Endothelial cell of umbilical vein (primary cell): ENCODE results near the gene ABCC1. TPM values are rescaled to one million over a fixed set of nuclear protein-coding genes. Genes with fewer than 3 reads are reported as not detected.

Source experiments
- BruUV-seq: library from RNA; stranded (reverse); fragments of 400-500 nt; replicated peaks from 2 replicates; lab custom pipeline; 2021; lab: Mats Ljungman, UMichigan
- CTCF ChIA-PET: fragments of 300-600, 350-600 bp; sonication (Branson Sonifier 250); formaldehyde crosslinking; loops from one replicate; lab custom pipeline; 2021; ENCODE audit warnings: antibody characterized with exemption, inconsistent platforms; lab: Charles Lee
- POLR2A ChIA-PET: fragments of 300-600, 350-600 bp; sonication (Branson Sonifier 250); formaldehyde crosslinking; loops from one replicate; lab custom pipeline; 2021; ENCODE audit warnings: antibody characterized with exemption, inconsistent platforms; lab: Charles Lee
- DNase-seq: peaks from one replicate; pipeline ENCODE4 v3.0.0-alpha.2; 2011; ENCODE audit warnings: low read depth, low spot score
- FAIRE-seq: peaks from 2 replicates; lab custom pipeline; 2011; peaks lifted over from hg19 to GRCh38; lab: Jason Lieb, UNC
- H2AFZ ChIP-seq: 2 replicates; pipeline ENCODE4 v1.6.0; 2012; ENCODE audit warnings: low read depth, low read length, control low read depth, inconsistent platforms
- H3K27ac ChIP-seq: 2 replicates; pipeline ENCODE4 v1.5.1; 2011; ENCODE audit warnings: low read depth, mild to moderate bottlenecking, control low read depth, low read length, moderate library complexity; ENCODE audit not compliant: insufficient read depth
- H3K27me3 ChIP-seq, 2 experiments: 2 replicates each; pipeline versions ENCODE4 v1.6.0 to v1.6.1; 2011; ENCODE audit warnings: low read length in 2 of 2, mixed read lengths in 1 of 2; ENCODE audit not compliant: control insufficient read depth in 2 of 2, insufficient read depth in 2 of 2
- H3K36me3 ChIP-seq, 2 experiments: 2 replicates in 1 of 2; 3 replicates in 1 of 2; pipeline ENCODE4 v1.5.1; 2011; ENCODE audit warnings: low read length in 2 of 2, mild to moderate bottlenecking in 1 of 2, moderate library complexity in 1 of 2; ENCODE audit not compliant: control insufficient read depth in 2 of 2, insufficient read depth in 2 of 2; ENCODE audit errors: extremely low read depth in 1 of 2
- H3K4me1 ChIP-seq: 3 replicates; pipeline ENCODE4 v1.5.1; 2011; ENCODE audit warnings: mild to moderate bottlenecking, low read length; ENCODE audit not compliant: control insufficient read depth, insufficient read depth; ENCODE audit errors: extremely low read depth
- H3K4me2 ChIP-seq: 2 replicates; pipeline ENCODE4 v1.6.1; 2011; ENCODE audit warnings: low read length, control low read depth, mixed read lengths; ENCODE audit not compliant: insufficient read depth
- H3K4me3 ChIP-seq, 3 experiments: fragments of 200-600 bp in 1 of 3; sonication (generic), shearing (Covaris generic) in 1 of 3; replicated peaks in 1 of 3; 2 replicates each; pipeline ENCODE4 v1.5.1; 2011 to 2016; ENCODE audit warnings: control low read depth in 3 of 3, low read length in 3 of 3, mild to moderate bottlenecking in 2 of 3, inconsistent platforms in 1 of 3, low read depth in 1 of 3, moderate library complexity in 1 of 3; ENCODE audit not compliant: insufficient read depth in 1 of 3
- H3K79me2 ChIP-seq: 2 replicates; pipeline ENCODE4 v1.6.0; 2012; ENCODE audit warnings: low read length, inconsistent platforms; ENCODE audit not compliant: control insufficient read depth, insufficient read depth
- H3K9ac ChIP-seq: replicated peaks from 2 replicates; pipeline ENCODE3; 2011; ENCODE audit warnings: low read length, control low read depth; ENCODE audit not compliant: insufficient read depth; ENCODE audit errors: extremely low read depth
- H3K9me1 ChIP-seq: replicated peaks from 3 replicates; pipeline ENCODE4 v1.6.0; 2011; ENCODE audit warnings: mild to moderate bottlenecking, low read length; ENCODE audit not compliant: control insufficient read depth, insufficient read depth; ENCODE audit errors: extremely low read depth
- H3K9me3 ChIP-seq: replicated peaks from 2 replicates; pipeline ENCODE4 v1.5.1; 2012; ENCODE audit warnings: low read length, inconsistent platforms; ENCODE audit not compliant: control insufficient read depth, insufficient read depth
- H4K20me1 ChIP-seq: replicated peaks from 2 replicates; pipeline ENCODE3; 2011; ENCODE audit warnings: mild to moderate bottlenecking, low read length; ENCODE audit not compliant: control insufficient read depth, insufficient read depth; ENCODE audit errors: extremely low read depth
- CTCF ChIP-seq, 2 donors: IDR thresholded peaks; 1 replicate in 1 of 2; 2 replicates in 1 of 2; pipeline ENCODE4 v1.5.1; 2011; ENCODE audit warnings: low read length in 2 of 2, mild to moderate bottlenecking in 2 of 2, moderate library complexity in 2 of 2, control low read depth in 1 of 2, inconsistent platforms in 1 of 2, low read depth in 1 of 2; ENCODE audit not compliant: insufficient read depth in 1 of 2; ENCODE audit errors: extremely low read depth in 1 of 2
- EZH2 ChIP-seq: IDR thresholded peaks from 2 replicates; pipeline ENCODE4 v1.6.1; 2012; ENCODE audit warnings: borderline replicate concordance, low read depth, mild to moderate bottlenecking, moderate library complexity, low read length, inconsistent platforms; ENCODE audit not compliant: severe bottlenecking
- FOS ChIP-seq: IDR thresholded peaks from 2 replicates; pipeline ENCODE4 v1.6.1; 2011; ENCODE audit warnings: mild to moderate bottlenecking, low read length, moderate library complexity, borderline replicate concordance; ENCODE audit not compliant: insufficient read depth
- GATA2 ChIP-seq: IDR thresholded peaks from 2 replicates; pipeline ENCODE4 v1.7.0; 2011; ENCODE audit warnings: low read depth, mild to moderate bottlenecking, moderate library complexity, mixed read lengths, low read length; ENCODE audit not compliant: insufficient read length, insufficient read depth
- JUN ChIP-seq: IDR thresholded peaks from 2 replicates; pipeline ENCODE4 v1.6.1; 2011; ENCODE audit warnings: borderline replicate concordance, low read depth; ENCODE audit not compliant: insufficient read length, insufficient read depth
- MYC ChIP-seq: IDR thresholded peaks from one replicate; pipeline ENCODE4 v1.6.1; 2011; ENCODE audit warnings: mild to moderate bottlenecking, low read depth, low read length
- POLR2A ChIP-seq: IDR thresholded peaks from 2 replicates; pipeline ENCODE4 v1.6.1; 2012; ENCODE audit warnings: low read depth, mild to moderate bottlenecking, control low read depth, low read length
- POLR2AphosphoS5 ChIP-seq: IDR thresholded peaks from 2 replicates; pipeline ENCODE4 v1.6.1; 2012; ENCODE audit warnings: low read depth, mild to moderate bottlenecking, control low read depth, low read length, moderate library complexity; ENCODE audit not compliant: insufficient read depth
- dilution Hi-C: fragments of 300-500 bp; cut with MboI; formaldehyde crosslinking; loops from one replicate; pipeline ENCODE4 v1.15.0; 2019; ENCODE audit warnings: low sequenced_read_pairs; ENCODE audit not compliant: extremely low pct_ligation_motif_present
- intact Hi-C: fragments of 100-400 bp; cut with micrococcal nuclease; formaldehyde crosslinking; loops from one replicate; pipeline ENCODE4 v1.10.0; 2022
- polyA plus RNA-seq, 4 experiments: library from polyadenylated mRNA; depleted of rRNA in 3 of 4; stranded (reverse) in 3 of 4; unstranded in 1 of 4; fragments of >200 nt; gene quantifications; 2 replicates each; pipeline versions ENCODE4 v1.2.1 to v1.2.3, GENCODE V29; 2011 to 2012; ENCODE audit warnings: missing spikeins in 1 of 4
- total RNA-seq: library from RNA; stranded (reverse); gene quantifications from 2 replicates; pipeline ENCODE4 v1.2.3, GENCODE V29; 2021
- TF ChIP-seq, protein P1 (sequence below): IDR thresholded peaks from 2 replicates; pipeline ENCODE4 v1.6.1; 2011; ENCODE audit not compliant: insufficient read depth, insufficient read length

ABCC1 gene
- total and polyA plus RNA-seq, 2 donors (not counting 3 experiments of a cell fraction or from before 2014, with no cell fraction given) = 46.1 to 89.2 TPM

- Histone ChIP-seq H3K79me2 (peaks cover 1% of the 10 kb centered on the region), H3K9me3 (no peaks in the 10 kb centered on the region), H3K4me1 (no peaks in the 10 kb centered on the region), H3K9ac (no peak overlapping the region), H3K9me1 (no peaks in the 10 kb centered on the region), H3K4me2 (no peak overlapping the region), H3K4me3 (no peak overlapping the region), H3K36me3 (peaks cover 8 to 35% of the 10 kb centered on the region in 2 experiments), H2AFZ (no peak overlapping the region), H3K27me3 (no peaks in the 10 kb centered on the region), H4K20me1 (peaks cover 2% of the 10 kb centered on the region), H3K27ac (no peak overlapping the region)
- ChIA-PET CTCF (interaction anchor here (2.4 kb wide), 1 partner anchor 185 kb away, joined by 11 read pairs; no protein-coding TSS in a partner anchor), POLR2A (no interaction called here)
- dilution Hi-C loops (no loop called here), intact Hi-C loops (no loop called here)
- BruUV-seq = no TSS peak
- DNase-seq = no peak
- no peak for FAIRE-seq
- TF ChIP-seq FOS (no peak), MYC (no peak), CTCF (IDR thresholded peaks at IDR 0.05; ENCODE audit: extremely low read depth in 1 of 2, insufficient read depth in 1 of 2, low read depth in 1 of 2, low read length in 2 of 2) (no peak), POLR2A (no peak), JUN (no peak), POLR2AphosphoS5 (no peak), EZH2 (no peak), GATA2 (no peak)
- TF ChIP-seq, protein P1, sequence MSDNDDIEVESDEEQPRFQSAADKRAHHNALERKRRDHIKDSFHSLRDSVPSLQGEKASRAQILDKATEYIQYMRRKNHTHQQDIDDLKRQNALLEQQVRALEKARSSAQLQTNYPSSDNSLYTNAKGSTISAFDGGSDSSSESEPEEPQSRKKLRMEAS = no peak
Measured at GRCh38 chr16:16059160-16059559, 109.7 kb downstream of the ABCC1 start.
